NCI-H446 (cell line): ENCODE results near the gene NT5C3A.
"Not testable (repeated sequence)": the region's sequence is repeated elsewhere in the genome, so short reads cannot be mapped to it uniquely, and the experiment has no call there.

Source experiments
- DNase-seq, 2 experiments: peaks; one replicate each; lab custom pipeline; 2025; lab: John Stamatoyannopoulos, UW

The NT5C3A gene

GRCh38 chr7:32979902-32980301 is 82.7 kb downstream of the NT5C3A start:
- not testable (repeated sequence) for DNase-seq

- DNase-seq = not testable (repeated sequence)
Measured at GRCh38 chr7:32979246-32979645, 83.3 kb downstream of the NT5C3A start.

- not testable (repeated sequence) for DNase-seq
Measured at GRCh38 chr7:32977159-32977558, 85.4 kb downstream of the NT5C3A start.

- not testable (repeated sequence) for DNase-seq
Measured at GRCh38 chr7:32971967-32972366, 90.6 kb downstream of the NT5C3A start.

GRCh38 chr7:32967268-32967582 is 95.4 kb downstream of the NT5C3A start:
- not testable (repeated sequence) for DNase-seq

GRCh38 chr7:32966489-32967267 is 95.9 kb downstream of the NT5C3A start:
- DNase-seq = not testable (repeated sequence)

GRCh38 chr7:32964461-32965159 is 98.0 kb downstream of the NT5C3A start:
- DNase-seq = not testable (repeated sequence)
